ENCODE results near the gene HSPA1L. TPM values are rescaled to one million over a fixed set of nuclear protein-coding genes. Genes with fewer than 3 reads are reported as not detected.
A peak's percentile ranks its signal among the peaks of the same experiment; 100 is the strongest.

Gene HSPA1L
- total and polyA plus RNA-seq, 2 donors (not counting 1 experiment from before 2014, with no cell fraction given), result 0.81 to 2.0 TPM

DNA sequence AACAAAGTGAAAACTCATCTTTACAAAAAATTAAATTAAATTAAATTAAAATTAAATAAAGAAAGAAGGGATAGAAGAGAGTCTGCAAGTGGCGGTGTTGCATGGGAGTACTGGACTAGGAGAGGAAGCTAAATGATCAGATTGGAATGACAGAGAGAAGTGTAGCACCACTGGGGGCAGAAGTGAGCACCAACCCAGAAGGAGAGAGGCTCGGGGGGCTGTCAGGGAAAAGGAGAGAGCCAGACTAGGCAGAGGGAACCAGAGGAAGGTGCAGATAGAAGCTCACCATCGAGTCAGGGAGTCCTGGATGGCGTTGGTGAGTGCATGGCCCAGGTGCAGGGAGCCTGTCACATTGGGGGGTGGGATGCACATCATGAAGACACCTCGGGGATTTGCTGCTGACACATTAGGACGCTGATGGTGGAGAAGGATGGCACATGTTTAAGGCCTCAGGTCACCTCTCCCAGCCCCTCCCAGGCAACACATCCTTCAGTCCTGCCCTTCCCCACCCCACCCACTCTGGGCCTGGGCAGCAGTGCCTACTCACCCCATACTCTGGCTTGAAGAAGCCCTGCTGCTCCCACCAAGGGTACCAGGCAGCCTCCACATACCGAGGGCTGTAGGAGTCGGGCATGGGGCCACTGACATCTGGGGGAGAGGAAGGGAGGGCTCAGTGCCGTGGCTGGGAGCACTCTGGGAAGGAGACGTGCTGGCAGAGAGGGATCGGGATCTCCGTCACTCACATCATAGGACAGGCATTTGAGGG lies 23.6 kb downstream of the HSPA1L start:
- H4K20me1 ChIP-seq (ENCODE audit: control insufficient read depth, insufficient read depth, low read length, poor library complexity, severe bottlenecking), result no peaks in the 10 kb centered on the region
- H3K4me3 Mint-ChIP-seq, result peak overlapping the region; percentile 15
- DNase-seq (peak; percentile 47), ATAC-seq (ENCODE audit: low read depth) (no peak)
- H3K4me1 ChIP-seq (ENCODE audit: control insufficient read depth in 2 of 2, insufficient read depth in 2 of 2, low read length in 2 of 2), result peaks cover 45 to 71% of the 10 kb centered on the region in 2 donors
- no peak overlapping the region for H3K4me3 ChIP-seq (ENCODE audit: control extremely low read depth in 1 of 5, extremely low read depth in 1 of 5, insufficient read depth in 1 of 5, low read depth in 2 of 5, low read length in 4 of 5)
- peak overlapping the region in 1 of 2 donors; percentile 12 for H3K27ac ChIP-seq (ENCODE audit: low read length in 2 of 2)
- ChIA-PET CTCF (interaction anchor here (0.5 to 3.4 kb wide), 8 partner anchors 9 to 62 kb away, joined by 3 to 34 read pairs (median 4); partner anchors contain the start of genes CLIC1, LSM2 and MSH5), POLR2A (interaction anchor here (0.7 kb wide), 1 partner anchor 15 kb away, joined by 3 read pairs; the partner anchor contains the start of gene LSM2)
- TF ChIP-seq, protein P1, sequence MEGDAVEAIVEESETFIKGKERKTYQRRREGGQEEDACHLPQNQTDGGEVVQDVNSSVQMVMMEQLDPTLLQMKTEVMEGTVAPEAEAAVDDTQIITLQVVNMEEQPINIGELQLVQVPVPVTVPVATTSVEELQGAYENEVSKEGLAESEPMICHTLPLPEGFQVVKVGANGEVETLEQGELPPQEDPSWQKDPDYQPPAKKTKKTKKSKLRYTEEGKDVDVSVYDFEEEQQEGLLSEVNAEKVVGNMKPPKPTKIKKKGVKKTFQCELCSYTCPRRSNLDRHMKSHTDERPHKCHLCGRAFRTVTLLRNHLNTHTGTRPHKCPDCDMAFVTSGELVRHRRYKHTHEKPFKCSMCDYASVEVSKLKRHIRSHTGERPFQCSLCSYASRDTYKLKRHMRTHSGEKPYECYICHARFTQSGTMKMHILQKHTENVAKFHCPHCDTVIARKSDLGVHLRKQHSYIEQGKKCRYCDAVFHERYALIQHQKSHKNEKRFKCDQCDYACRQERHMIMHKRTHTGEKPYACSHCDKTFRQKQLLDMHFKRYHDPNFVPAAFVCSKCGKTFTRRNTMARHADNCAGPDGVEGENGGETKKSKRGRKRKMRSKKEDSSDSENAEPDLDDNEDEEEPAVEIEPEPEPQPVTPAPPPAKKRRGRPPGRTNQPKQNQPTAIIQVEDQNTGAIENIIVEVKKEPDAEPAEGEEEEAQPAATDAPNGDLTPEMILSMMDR (IDR thresholded peaks at IDR 0.05), result peak; percentile 71
- no peak for TF ChIP-seq EZH2 (IDR thresholded peaks at IDR 0.05; ENCODE audit: borderline replicate concordance, insufficient read depth, low read depth, low read length, poor library complexity, severe bottlenecking)
- H3K79me2 ChIP-seq (ENCODE audit: control insufficient read depth, insufficient read depth, low read length), result peaks cover 37% of the 10 kb centered on the region
- intact Hi-C loops (cut with micrococcal nuclease), result no loop called here
- no peaks in the 10 kb centered on the region for H3K9me3 Mint-ChIP-seq (ENCODE audit: insufficient read depth)
- WGBS (ENCODE audit: insufficient coverage), result 81% methylated on average over 8 of the region's 12 CpGs
- no peak overlapping the region for H2AFZ ChIP-seq (ENCODE audit: insufficient read depth, low read depth, low read length, poor library complexity, severe bottlenecking)
- peaks cover 47% of the 10 kb centered on the region for H3K4me1 Mint-ChIP-seq
- H3K36me3 ChIP-seq (replicated peaks in 1 of 2; ENCODE audit: control extremely low read depth in 1 of 2, control insufficient read depth in 1 of 2, extremely low read depth in 1 of 2, insufficient read depth in 2 of 2, low read length in 1 of 2), result peaks cover 0 to 17% of the 10 kb centered on the region in 2 experiments
- no peaks in the 10 kb centered on the region for H3K27me3 ChIP-seq (replicated peaks in 1 of 4; ENCODE audit: control extremely low read depth in 1 of 4, control insufficient read depth in 3 of 4, insufficient read depth in 4 of 4, low read length in 3 of 4)
- no peaks in the 10 kb centered on the region for H3K9me3 ChIP-seq (ENCODE audit: control extremely low read depth in 1 of 3, control insufficient read depth in 2 of 3, insufficient read depth in 1 of 3, low read length in 2 of 3)
- H3K27me3 Mint-ChIP-seq, result no peaks in the 10 kb centered on the region
- peak overlapping the region; percentile 70 for H3K27ac Mint-ChIP-seq
- peak overlapping the region; percentile 8 for H3K4me2 ChIP-seq (replicated peaks; ENCODE audit: low read depth, low read length, poor library complexity, severe bottlenecking)
- H3K9ac ChIP-seq (ENCODE audit: low read length), result no peak overlapping the region

DNA sequence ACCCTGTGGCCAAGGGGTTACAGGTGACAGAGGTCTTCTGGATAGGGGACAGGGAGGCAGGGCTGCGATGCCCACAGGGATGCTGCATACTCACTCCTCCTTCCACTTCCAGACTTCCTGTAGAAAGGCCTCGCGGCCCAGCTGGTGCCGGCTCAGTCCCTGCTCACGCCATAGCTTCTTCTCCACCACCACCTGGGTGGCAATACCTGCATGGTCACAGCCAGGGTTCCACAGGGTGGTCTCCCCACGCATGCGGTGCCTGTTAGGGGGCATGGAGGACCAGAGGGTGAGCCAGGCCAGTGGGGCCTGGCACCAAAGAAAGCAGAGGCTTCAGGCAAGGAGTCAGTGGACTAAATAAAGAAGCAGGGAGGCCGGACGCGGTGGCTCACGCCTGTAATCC lies 29.6 kb downstream of the HSPA1L start:
- WGBS (ENCODE audit: insufficient coverage), result 98% methylated on average over 7 of the region's 11 CpGs
- no peak overlapping the region for H3K4me3 ChIP-seq (ENCODE audit: control extremely low read depth in 1 of 5, extremely low read depth in 1 of 5, insufficient read depth in 1 of 5, low read depth in 2 of 5, low read length in 4 of 5)
- H3K27me3 ChIP-seq (replicated peaks in 1 of 4; ENCODE audit: control extremely low read depth in 1 of 4, control insufficient read depth in 3 of 4, insufficient read depth in 4 of 4, low read length in 3 of 4), result no peaks in the 10 kb centered on the region
- H3K4me3 Mint-ChIP-seq, result no peak overlapping the region
- no peaks in the 10 kb centered on the region for H3K9me3 Mint-ChIP-seq (ENCODE audit: insufficient read depth)
- ChIA-PET CTCF (interaction anchor here (1.5 kb wide), 1 partner anchor 29 kb away, joined by 4 read pairs; the partner anchor contains the start of genes HSPA1A and HSPA1L), POLR2A (no interaction called here)
- H3K36me3 ChIP-seq (replicated peaks in 1 of 2; ENCODE audit: control extremely low read depth in 1 of 2, control insufficient read depth in 1 of 2, extremely low read depth in 1 of 2, insufficient read depth in 2 of 2, low read length in 1 of 2), result peaks cover 0 to 50% of the 10 kb centered on the region in 2 experiments
- H3K9ac ChIP-seq (ENCODE audit: low read length), result no peak overlapping the region
- no peak overlapping the region for H3K27ac ChIP-seq (ENCODE audit: low read length in 2 of 2)
- TF ChIP-seq, protein P1 (IDR thresholded peaks at IDR 0.05), result no peak
- no peak for TF ChIP-seq EZH2 (IDR thresholded peaks at IDR 0.05; ENCODE audit: borderline replicate concordance, insufficient read depth, low read depth, low read length, poor library complexity, severe bottlenecking)
- DNase-seq (no peak), ATAC-seq (ENCODE audit: low read depth) (no peak)
- H3K9me3 ChIP-seq (ENCODE audit: control extremely low read depth in 1 of 3, control insufficient read depth in 2 of 3, insufficient read depth in 1 of 3, low read length in 2 of 3), result no peaks in the 10 kb centered on the region
- no peaks in the 10 kb centered on the region for H4K20me1 ChIP-seq (ENCODE audit: control insufficient read depth, insufficient read depth, low read length, poor library complexity, severe bottlenecking)
- H2AFZ ChIP-seq (ENCODE audit: insufficient read depth, low read depth, low read length, poor library complexity, severe bottlenecking), result no peak overlapping the region
- H3K79me2 ChIP-seq (ENCODE audit: control insufficient read depth, insufficient read depth, low read length), result peaks cover 35% of the 10 kb centered on the region
- peaks cover 13% of the 10 kb centered on the region for H3K4me1 Mint-ChIP-seq
- no peaks in the 10 kb centered on the region for H3K27me3 Mint-ChIP-seq
- peaks cover 15 to 30% of the 10 kb centered on the region in 2 donors for H3K4me1 ChIP-seq (ENCODE audit: control insufficient read depth in 2 of 2, insufficient read depth in 2 of 2, low read length in 2 of 2)
- no peak overlapping the region for H3K4me2 ChIP-seq (replicated peaks; ENCODE audit: low read depth, low read length, poor library complexity, severe bottlenecking)
- intact Hi-C loops (cut with micrococcal nuclease), result no loop called here
- no peak overlapping the region for H3K27ac Mint-ChIP-seq
